M059J (cell line): ENCODE results near the gene MTHFD1L. TPM values are rescaled to one million over a fixed set of nuclear protein-coding genes. Genes with fewer than 3 reads are reported as not detected.
A peak's percentile ranks its signal among the peaks of the same experiment; 100 is the strongest.
"Not testable (repeated sequence)": the region's sequence is repeated elsewhere in the genome, so short reads cannot be mapped to it uniquely, and the experiment has no call there.

Experiments used
- DNase-seq: peaks from one replicate; pipeline ENCODE4 v3.0.0-alpha.2; 2012; ENCODE audit warnings: low read depth
- total RNA-seq: library from RNA; depleted of rRNA; stranded (reverse); fragments of >200 nt; shearing (Covaris generic); gene quantifications from 2 replicates; pipeline ENCODE4 v1.2.3, GENCODE V29; 2014

MTHFD1L gene
- total RNA-seq, 1 experiment from 2014 or later, result 10.9 TPM

GRCh38 chr6:151067684-151068596, 202.4 kb downstream of the MTHFD1L start:
- peak; percentile 99 for DNase-seq

DNA sequence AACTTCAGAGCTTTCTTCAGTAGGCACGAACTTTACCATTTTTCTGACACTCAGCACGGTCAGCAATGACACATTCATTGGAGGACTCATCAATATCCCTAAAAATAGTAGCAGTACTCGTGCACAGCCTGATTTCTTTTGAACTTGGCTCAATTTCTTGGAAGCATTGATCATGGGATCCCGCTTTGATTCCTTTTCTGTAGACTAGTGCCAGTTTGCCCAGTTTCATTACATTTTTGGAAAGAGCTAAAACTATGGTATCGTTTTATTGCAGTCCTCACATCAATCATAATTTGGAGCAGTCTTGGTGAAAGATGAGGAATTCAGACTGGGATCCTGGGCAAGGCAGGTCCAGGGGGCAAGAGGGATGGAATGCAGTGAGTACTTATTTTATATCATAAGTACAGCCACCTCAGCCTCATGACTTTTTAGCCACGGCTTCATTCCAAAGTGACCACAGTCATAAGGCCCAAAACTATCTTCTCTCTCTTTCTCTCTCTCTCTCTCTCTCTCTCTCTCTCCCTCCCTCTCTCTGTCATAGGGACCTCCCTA, 203.3 kb downstream of the MTHFD1L start:
- peak; percentile 90 for DNase-seq

GRCh38 chr6:151069641-151070040, 204.1 kb downstream of the MTHFD1L start:
- no peak for DNase-seq

DNA sequence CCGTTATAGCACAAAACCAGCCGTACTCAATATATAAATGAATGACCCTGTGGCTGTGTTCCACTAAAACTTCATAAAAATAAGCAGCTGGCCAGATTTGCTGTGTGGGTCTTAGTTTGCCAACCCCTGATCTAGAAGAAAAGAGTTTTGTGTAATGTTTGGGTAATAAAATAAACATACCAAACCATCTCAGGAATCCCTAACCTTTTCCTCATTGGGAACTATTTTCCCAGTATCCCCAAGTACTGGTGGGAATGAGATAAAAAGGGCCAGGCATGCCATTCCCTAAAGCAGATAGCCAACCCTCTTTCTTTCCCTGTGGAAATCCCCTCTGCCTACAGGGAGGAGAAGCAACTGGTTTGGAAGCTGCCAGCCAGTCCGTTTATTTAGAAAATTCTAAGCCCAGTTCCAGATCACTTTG, 205.1 kb downstream of the MTHFD1L start:
- DNase-seq, result peak; percentile 69

DNA sequence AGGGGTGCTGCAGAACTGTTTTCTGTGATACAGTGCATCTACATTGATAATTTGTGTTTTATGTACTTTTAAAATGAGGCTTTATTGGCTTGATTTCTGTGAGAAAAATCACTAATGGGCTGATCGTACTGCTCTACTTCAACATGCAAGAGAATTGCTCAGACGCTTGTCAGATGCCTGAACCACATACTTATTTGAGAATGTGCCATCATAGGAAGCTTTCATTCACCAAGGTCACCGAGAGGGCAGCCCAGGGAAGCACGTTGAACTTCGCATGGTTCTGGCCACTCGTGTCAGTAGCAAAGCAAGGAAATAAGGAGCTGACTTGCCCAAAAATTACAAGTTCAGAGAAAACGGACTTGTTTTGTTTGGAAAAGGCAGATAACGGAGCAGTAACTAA, 205.8 kb downstream of the MTHFD1L start:
- peak; percentile 92 for DNase-seq

DNA sequence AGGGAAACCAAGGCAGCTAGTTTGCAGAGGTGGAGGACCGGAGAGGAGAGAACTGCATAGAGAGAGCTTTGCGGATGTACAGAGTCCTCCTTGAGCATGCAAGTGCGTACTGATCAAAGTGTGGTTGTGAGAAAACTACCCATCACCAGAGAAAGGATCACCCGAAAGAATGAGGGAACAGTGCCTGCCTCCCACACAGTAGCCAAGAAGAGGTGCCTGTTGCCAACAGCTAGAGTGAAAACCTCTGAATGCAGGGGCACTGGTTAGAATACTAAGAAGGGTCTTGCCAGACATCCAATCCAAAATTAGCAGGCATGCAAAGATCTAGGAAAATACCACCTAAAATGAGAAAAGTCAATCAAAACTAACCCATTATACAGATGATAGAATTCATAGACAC, 207.6 kb downstream of the MTHFD1L start:
- no peak for DNase-seq

GRCh38 chr6:151073701-151074100, 208.2 kb downstream of the MTHFD1L start:
- DNase-seq, result no peak

DNA sequence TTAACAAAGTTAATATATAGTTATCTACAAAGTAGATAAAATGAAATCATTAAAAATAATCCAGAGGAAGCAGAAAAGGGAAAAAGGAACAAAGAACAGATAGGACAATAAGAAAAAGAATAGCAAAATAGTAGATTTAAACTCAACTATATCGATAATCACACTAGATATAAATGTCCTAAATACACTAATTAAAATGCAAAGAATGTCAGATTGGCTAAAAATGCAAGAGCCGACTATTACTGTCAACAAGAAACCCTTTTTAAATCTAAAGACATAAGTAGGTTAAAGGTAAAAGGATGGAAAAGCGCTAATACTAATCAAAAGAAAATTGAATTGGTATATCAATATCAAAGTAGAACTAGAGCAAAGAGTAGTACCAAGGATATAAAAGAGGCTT, 209.5 kb downstream of the MTHFD1L start:
- no peak for DNase-seq

GRCh38 chr6:151075527-151075926, 210.0 kb downstream of the MTHFD1L start:
- peak; percentile 30 for DNase-seq

GRCh38 chr6:151075930-151076555, 210.5 kb downstream of the MTHFD1L start:
- peak; percentile 24 for DNase-seq

- no peak for DNase-seq
Observed at GRCh38 chr6:151078655-151079054, 213.2 kb downstream of the MTHFD1L start.

DNA sequence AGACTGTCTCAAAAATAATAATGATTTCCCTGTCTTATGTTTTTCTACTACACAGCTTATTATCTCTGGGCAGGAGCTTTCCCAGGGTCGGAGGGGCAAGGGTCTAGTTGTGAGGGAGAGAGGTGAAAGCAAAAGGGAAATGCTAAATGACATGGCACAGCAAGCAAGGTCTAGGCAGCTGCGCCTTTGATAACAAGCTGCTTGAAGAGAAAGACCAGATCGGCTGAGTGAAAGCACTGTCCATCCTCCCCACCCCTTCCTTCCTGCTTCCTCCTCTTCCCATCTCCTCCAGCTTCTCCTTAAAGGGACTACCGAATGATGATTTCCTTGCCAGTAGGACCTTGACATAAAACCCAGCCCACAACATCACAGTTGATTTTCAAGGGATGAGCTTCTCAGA, 216.2 kb downstream of the MTHFD1L start:
- DNase-seq, result no peak

GRCh38 chr6:151082079-151082478, 216.6 kb downstream of the MTHFD1L start:
- DNase-seq, result peak; percentile 43

GRCh38 chr6:151084275-151084674, 218.8 kb downstream of the MTHFD1L start:
- no peak for DNase-seq

DNA sequence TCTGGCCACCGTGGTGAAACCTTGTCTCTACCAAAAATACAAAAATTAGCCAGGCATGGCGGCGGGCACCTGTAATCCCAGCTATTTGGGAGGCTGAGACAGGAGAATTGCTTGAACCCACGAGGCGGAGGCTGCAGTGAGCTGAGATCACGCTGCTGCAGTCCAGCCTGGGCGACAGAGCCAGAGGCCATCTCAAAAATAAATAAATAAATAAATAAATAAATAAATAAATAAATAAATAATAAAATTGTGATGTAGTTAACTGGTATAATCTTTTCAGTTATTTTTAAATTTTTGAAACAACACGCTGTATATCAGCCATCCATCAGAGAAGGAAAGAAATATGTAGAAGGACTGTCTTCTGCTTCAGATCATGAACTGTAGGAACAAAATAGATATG, 221.6 kb downstream of the MTHFD1L start:
- DNase-seq, result not testable (repeated sequence)

DNA sequence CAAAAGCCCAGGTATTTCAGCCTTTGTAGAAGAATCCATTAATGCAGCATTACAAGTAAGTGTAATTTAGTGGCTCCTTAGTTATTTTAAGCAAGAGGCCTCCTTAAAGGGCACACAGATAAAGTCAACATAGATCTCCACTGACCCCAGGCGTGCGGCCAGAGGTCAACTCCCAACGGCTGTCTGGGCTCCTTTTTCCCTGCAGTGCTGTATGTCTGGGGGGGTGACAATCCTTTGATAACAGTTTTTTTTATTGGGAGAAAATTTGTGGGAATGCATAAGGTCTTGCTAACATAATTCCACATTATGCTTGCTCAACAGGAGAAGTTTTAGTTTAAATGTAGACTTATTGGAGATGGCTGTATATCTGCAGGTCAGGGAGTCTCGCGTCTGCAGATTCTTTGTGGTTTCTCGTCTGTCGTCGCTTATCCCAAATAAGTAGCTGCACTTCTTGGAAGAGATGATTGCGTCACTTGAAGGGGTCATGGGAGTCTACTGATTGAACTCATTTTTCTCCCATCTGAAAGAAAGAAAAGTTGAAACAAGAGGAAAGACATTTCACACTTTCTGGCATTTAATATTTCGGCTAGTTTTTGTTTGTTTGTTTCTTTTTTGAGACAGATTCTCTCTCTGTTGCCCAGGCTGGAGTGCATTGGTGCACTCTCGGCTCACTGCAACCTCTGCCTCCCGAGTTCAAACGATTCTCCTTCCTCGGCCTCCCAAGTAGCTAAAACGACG, 222.5 kb downstream of the MTHFD1L start:
- peak; percentile 55 for DNase-seq

GRCh38 chr6:151088599-151088935, 223.1 kb downstream of the MTHFD1L start:
- no peak for DNase-seq

DNA sequence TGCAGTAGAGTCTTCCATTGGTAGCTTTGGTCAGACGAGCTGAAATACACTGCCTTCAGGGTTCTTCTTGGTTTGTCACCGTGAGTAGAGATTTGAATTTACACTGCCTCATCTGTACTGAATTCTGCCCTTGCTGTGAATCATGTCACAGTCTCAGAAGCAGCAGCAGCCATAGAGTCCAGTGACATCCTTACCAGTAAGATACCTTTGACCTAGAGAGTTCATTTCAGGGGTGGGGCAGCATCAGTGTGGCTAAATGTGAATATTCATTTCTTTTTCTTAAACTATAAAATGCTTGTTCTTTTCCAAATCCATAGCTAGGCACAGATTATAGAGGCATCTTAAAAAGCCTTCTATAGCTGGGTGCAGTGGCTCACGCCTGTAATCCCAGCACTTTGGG, 223.5 kb downstream of the MTHFD1L start:
- DNase-seq, result no peak

- DNase-seq, result no peak
Observed at GRCh38 chr6:151089978-151090377, 224.5 kb downstream of the MTHFD1L start.

GRCh38 chr6:151091571-151091970, 226.1 kb downstream of the MTHFD1L start:
- no peak for DNase-seq

- DNase-seq, result no peak
Observed at GRCh38 chr6:151092591-151092990, 227.1 kb downstream of the MTHFD1L start.

- DNase-seq, result no peak
Observed at GRCh38 chr6:151093706-151094105, 228.2 kb downstream of the MTHFD1L start.
